Measurements from ENCODE around the gene EDEM2. TPM values are rescaled to one million over a fixed set of nuclear protein-coding genes. Genes with fewer than 3 reads are reported as not detected.
"Not testable (repeated sequence)": the region's sequence is repeated elsewhere in the genome, so short reads cannot be mapped to it uniquely, and the experiment has no call there.

EDEM2 gene
- total and polyA plus RNA-seq, 5 donors from 2014 or later = 22.7 to 52.1 (median 49.7) TPM

DNA sequence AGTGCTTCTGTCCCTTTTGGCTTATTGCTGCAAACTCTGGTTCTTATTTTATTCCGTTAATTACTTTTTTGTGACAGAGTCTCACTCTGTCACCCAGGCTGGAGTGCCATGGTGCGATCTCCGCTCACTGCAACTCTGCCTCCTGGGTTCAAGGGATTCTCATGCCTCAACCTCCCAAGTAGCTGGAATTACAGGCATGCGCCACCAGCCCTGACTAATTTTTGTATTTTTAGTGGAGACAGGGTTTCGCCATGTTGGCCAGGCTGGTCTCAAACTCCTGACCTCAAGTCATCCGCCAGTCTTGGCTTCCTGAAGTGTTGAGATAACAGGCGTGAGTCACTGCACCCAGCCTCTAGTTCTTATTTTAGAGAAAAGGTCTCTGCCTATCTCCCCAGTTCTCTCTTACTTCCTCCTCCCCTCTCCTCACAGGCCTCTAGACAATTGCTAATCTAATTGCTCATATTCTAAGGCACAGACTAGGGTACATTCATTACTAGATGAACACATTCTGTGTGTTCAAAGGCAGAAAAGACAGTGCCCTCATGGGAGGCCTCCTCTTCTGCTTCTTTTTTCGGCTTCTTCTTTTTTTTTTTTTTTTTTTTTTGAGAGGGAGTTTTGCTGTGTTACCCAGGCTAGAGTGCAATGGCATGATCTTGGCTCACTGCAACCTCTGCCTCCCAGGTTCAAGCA, 27.0 kb downstream of the EDEM2 start:
- Mint-ChIP-seq H3K9me3 (no peaks in the 10 kb centered on the region), H3K4me3 (no peak overlapping the region), H3K36me3 (peaks cover 47% of the 10 kb centered on the region), H3K27me3 (no peaks in the 10 kb centered on the region), H3K27ac (no peak overlapping the region), H3K4me1 (peaks cover 0 to 8% (median 0%) of the 10 kb centered on the region in 4 donors)
- Histone ChIP-seq H3K27ac (ENCODE audit: insufficient read depth, low read length, poor library complexity, severe bottlenecking) (no peak overlapping the region), H3K36me3 (ENCODE audit: control insufficient read depth, insufficient read depth, low read length) (peaks cover 88% of the 10 kb centered on the region), H3K4me1 (ENCODE audit: control insufficient read depth, insufficient read depth, low read length, poor library complexity, severe bottlenecking) (no peaks in the 10 kb centered on the region), H3K9me3 (ENCODE audit: control insufficient read depth in 2 of 2, low read length in 2 of 2) (no peaks in the 10 kb centered on the region), H3K4me3 (ENCODE audit: low read depth, low read length) (no peak overlapping the region), H3K27me3 (ENCODE audit: control insufficient read depth, insufficient read depth, low read length) (no peaks in the 10 kb centered on the region)
- ATAC-seq (ENCODE audit: low read depth in 2 of 2) (no peak), DNase-seq (no peak)

DNA sequence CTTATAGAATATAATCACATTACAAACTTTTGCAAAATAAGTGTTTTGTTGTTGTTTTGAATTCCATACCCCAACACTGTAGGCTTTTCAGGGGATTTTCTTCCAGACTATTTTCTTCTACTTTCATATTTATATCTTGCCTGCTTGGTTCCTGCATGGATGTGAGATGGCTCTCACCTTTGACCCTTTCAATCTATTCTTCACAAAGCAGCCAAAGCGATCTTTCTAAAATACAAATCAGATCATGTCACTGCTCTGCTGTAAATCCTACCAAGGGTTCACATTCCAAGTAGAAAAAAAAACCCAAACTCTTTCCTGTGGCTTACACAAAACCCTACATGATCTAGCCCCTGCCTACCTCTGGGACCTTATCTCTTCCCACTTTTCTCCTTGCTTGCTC, 29.5 kb downstream of the EDEM2 start:
- no peaks in the 10 kb centered on the region for H3K27me3 ChIP-seq (ENCODE audit: control insufficient read depth, insufficient read depth, low read length)
- H3K36me3 ChIP-seq (ENCODE audit: control insufficient read depth, insufficient read depth, low read length) = peaks cover 72% of the 10 kb centered on the region
- no peaks in the 10 kb centered on the region for H3K4me1 ChIP-seq (ENCODE audit: control insufficient read depth, insufficient read depth, low read length, poor library complexity, severe bottlenecking)
- Mint-ChIP-seq H3K36me3 (peaks cover 41% of the 10 kb centered on the region), H3K27me3 (no peaks in the 10 kb centered on the region), H3K4me1 (peaks cover 0 to 8% (median 0%) of the 10 kb centered on the region in 4 donors), H3K4me3 (no peak overlapping the region), H3K9me3 (no peaks in the 10 kb centered on the region), H3K27ac (peak overlapping the region in 1 of 3 donors; percentile 24)
- no peak overlapping the region for H3K4me3 ChIP-seq (ENCODE audit: low read depth, low read length)
- H3K27ac ChIP-seq (ENCODE audit: insufficient read depth, low read length, poor library complexity, severe bottlenecking) = no peak overlapping the region
- ATAC-seq (ENCODE audit: low read depth in 2 of 2) = no peak
- DNase-seq = no peak
- H3K9me3 ChIP-seq (ENCODE audit: control insufficient read depth in 2 of 2, low read length in 2 of 2) = no peaks in the 10 kb centered on the region

DNA sequence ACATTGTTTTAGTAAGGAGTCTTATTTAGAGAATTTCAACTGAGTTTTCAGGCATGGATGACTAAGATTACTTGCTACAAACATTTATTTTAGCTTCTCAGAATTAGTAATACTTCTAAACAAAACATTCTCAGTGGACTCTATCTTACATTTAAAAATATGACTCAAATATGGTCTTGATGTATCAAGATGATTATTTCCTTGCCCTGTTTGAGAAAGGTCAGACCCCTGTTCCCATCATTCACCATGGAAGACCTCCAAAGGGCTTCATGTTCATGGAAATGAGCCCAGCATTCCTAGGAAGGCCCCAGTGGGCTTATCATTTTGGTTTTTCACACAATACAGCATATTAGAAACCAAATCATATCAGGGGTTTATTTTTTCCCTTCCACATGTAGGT, 29.9 kb downstream of the EDEM2 start:
- Mint-ChIP-seq H3K4me1 (peaks cover 0 to 8% (median 0%) of the 10 kb centered on the region in 4 donors), H3K36me3 (peaks cover 41% of the 10 kb centered on the region), H3K27ac (peak overlapping the region in 1 of 3 donors; percentile 15), H3K27me3 (no peaks in the 10 kb centered on the region), H3K9me3 (no peaks in the 10 kb centered on the region), H3K4me3 (no peak overlapping the region)
- no peaks in the 10 kb centered on the region for H3K4me1 ChIP-seq (ENCODE audit: control insufficient read depth, insufficient read depth, low read length, poor library complexity, severe bottlenecking)
- no peak overlapping the region for H3K4me3 ChIP-seq (ENCODE audit: low read depth, low read length)
- peaks cover 75% of the 10 kb centered on the region for H3K36me3 ChIP-seq (ENCODE audit: control insufficient read depth, insufficient read depth, low read length)
- H3K27me3 ChIP-seq (ENCODE audit: control insufficient read depth, insufficient read depth, low read length) = no peaks in the 10 kb centered on the region
- no peaks in the 10 kb centered on the region for H3K9me3 ChIP-seq (ENCODE audit: control insufficient read depth in 2 of 2, low read length in 2 of 2)
- no peak overlapping the region for H3K27ac ChIP-seq (ENCODE audit: insufficient read depth, low read length, poor library complexity, severe bottlenecking)
- DNase-seq (no peak), ATAC-seq (ENCODE audit: low read depth in 2 of 2) (no peak)

DNA sequence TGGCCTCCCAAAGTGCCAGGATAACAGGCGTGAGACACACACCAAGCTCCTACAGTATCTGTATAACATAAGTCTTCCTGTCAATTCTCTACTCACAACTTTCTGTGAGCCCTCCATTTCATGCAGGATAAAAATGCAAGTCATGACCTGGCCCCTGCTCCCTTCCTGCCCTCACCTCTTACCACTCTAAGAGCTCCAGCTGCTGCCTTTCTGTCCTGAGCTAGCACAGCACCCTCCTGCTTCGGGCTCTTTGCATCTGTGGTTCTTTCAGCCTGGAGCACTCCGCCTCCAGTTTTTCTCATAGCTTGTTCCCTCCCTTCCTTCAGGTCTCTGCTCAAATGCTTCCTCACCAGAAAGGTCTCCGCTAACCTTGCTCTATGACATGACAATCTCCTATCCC, 30.9 kb downstream of the EDEM2 start:
- DNase-seq = no peak
- Histone ChIP-seq H3K27ac (ENCODE audit: insufficient read depth, low read length, poor library complexity, severe bottlenecking) (no peak overlapping the region), H3K4me1 (ENCODE audit: control insufficient read depth, insufficient read depth, low read length, poor library complexity, severe bottlenecking) (no peaks in the 10 kb centered on the region), H3K27me3 (ENCODE audit: control insufficient read depth, insufficient read depth, low read length) (no peaks in the 10 kb centered on the region), H3K4me3 (ENCODE audit: low read depth, low read length) (no peak overlapping the region), H3K36me3 (ENCODE audit: control insufficient read depth, insufficient read depth, low read length) (peaks cover 68% of the 10 kb centered on the region), H3K9me3 (ENCODE audit: control insufficient read depth in 2 of 2, low read length in 2 of 2) (no peaks in the 10 kb centered on the region)
- peaks cover 0 to 8% (median 0%) of the 10 kb centered on the region in 4 donors for H3K4me1 Mint-ChIP-seq
- no peaks in the 10 kb centered on the region for H3K9me3 Mint-ChIP-seq
- H3K36me3 Mint-ChIP-seq = peaks cover 43% of the 10 kb centered on the region
- no peak overlapping the region for H3K4me3 Mint-ChIP-seq
- no peak for ATAC-seq (ENCODE audit: low read depth in 2 of 2)
- H3K27me3 Mint-ChIP-seq = no peaks in the 10 kb centered on the region
- peak overlapping the region in 2 of 3 donors; percentile 8 to 64 for H3K27ac Mint-ChIP-seq

DNA sequence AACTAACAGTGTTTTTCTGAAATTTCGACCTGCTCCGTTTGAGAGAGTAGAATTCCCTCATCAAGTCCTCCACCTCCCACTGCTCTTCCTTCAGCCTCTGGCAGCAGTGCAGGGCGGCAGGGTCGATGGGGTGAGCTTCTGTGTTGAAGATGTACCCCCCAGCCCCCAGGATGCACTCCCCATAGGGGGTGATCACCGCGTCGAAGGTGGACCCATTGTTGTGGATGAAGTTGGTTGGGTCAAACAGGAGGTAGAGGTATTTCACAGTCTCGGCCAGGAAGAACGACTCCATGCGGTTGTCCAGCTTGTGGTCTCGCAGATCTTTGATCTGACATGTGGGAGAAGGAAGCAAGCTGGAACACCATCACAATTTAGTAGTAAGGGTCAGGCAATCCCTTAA, 31.5 kb downstream of the EDEM2 start:
- no peak overlapping the region for H3K4me3 ChIP-seq (ENCODE audit: low read depth, low read length)
- H3K36me3 ChIP-seq (ENCODE audit: control insufficient read depth, insufficient read depth, low read length) = peaks cover 65% of the 10 kb centered on the region
- no peaks in the 10 kb centered on the region for H3K27me3 Mint-ChIP-seq
- ATAC-seq (ENCODE audit: low read depth in 2 of 2) (no peak), DNase-seq (no peak)
- peaks cover 0 to 8% (median 0%) of the 10 kb centered on the region in 4 donors for H3K4me1 Mint-ChIP-seq
- H3K27me3 ChIP-seq (ENCODE audit: control insufficient read depth, insufficient read depth, low read length) = no peaks in the 10 kb centered on the region
- no peak overlapping the region for H3K4me3 Mint-ChIP-seq
- peaks cover 39% of the 10 kb centered on the region for H3K36me3 Mint-ChIP-seq
- H3K9me3 ChIP-seq (ENCODE audit: control insufficient read depth in 2 of 2, low read length in 2 of 2) = no peaks in the 10 kb centered on the region
- no peaks in the 10 kb centered on the region for H3K9me3 Mint-ChIP-seq
- no peak overlapping the region for H3K27ac ChIP-seq (ENCODE audit: insufficient read depth, low read length, poor library complexity, severe bottlenecking)
- H3K4me1 ChIP-seq (ENCODE audit: control insufficient read depth, insufficient read depth, low read length, poor library complexity, severe bottlenecking) = no peaks in the 10 kb centered on the region
- H3K27ac Mint-ChIP-seq = peak overlapping the region in 2 of 3 donors; percentile 5 to 64

DNA sequence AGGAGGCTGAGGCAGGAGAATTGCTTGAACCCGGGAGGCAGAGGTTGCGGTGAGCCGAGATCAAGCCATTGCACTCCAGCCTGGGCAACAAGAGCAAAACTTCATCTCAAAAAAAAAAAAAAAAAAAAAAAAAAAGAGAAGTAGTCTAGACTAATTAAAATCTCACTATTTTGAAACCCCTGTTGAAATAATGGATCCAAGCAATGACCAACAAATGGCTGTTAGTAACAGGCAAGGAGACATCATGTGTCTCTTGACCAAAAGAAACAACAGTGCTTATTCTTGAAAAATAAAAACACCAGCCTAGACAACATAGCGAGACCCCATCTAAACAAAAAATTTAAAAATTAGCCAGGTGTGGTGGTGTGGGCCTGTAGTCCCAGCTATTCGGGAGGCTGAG, 34.9 kb downstream of the EDEM2 start:
- H3K4me3 ChIP-seq (ENCODE audit: low read depth, low read length); H3K4me1 Mint-ChIP-seq; H3K27ac Mint-ChIP-seq; H3K4me1 ChIP-seq (ENCODE audit: control insufficient read depth, insufficient read depth, low read length, poor library complexity, severe bottlenecking); H3K27me3 Mint-ChIP-seq; H3K9me3 Mint-ChIP-seq; H3K4me3 Mint-ChIP-seq; H3K9me3 ChIP-seq (ENCODE audit: control insufficient read depth in 2 of 2, low read length in 2 of 2); H3K27me3 ChIP-seq (ENCODE audit: control insufficient read depth, insufficient read depth, low read length); H3K27ac ChIP-seq (ENCODE audit: insufficient read depth, low read length, poor library complexity, severe bottlenecking); DNase-seq; ATAC-seq (ENCODE audit: low read depth in 2 of 2): not testable (repeated sequence)
- H3K36me3 Mint-ChIP-seq = peaks cover 20% of the 10 kb centered on the region
- H3K36me3 ChIP-seq (ENCODE audit: control insufficient read depth, insufficient read depth, low read length) = peaks cover 37% of the 10 kb centered on the region

DNA sequence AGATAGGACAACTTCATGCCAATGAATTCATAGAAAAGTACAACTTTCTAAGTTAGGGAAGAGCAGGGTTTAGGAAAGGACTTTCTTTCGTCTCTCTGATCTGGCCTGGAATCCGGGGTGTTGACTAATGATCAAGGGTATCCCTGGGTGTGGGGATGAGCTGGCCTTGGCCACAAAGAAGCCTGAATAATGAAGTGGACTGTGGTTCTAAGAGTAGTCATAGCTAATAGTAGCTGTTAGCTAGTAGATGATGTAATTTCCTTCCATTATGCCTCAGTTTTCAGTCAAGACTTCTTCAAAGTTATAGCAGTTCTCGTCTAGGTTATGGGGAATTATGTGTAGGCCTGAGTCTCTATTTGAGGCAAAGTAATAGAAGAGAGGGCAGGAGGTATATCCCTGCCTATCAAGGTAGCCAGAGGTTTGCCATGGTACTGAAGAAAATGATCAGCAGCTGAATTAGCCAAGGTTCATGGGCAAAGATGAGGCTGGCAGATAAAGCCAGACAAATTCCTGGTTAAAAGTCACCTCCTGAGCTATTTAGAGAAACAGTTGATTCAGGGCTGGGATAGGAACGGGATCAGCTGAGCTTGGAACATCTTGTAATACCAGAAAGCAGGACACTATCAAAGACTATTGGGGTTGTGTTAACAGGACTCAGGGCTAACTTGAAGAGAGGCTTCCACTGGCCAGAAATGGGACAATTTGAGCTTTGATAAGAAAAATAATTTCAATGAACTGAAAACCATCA, 35.8 kb downstream of the EDEM2 start:
- no peak overlapping the region for H3K27ac ChIP-seq (ENCODE audit: insufficient read depth, low read length, poor library complexity, severe bottlenecking)
- no peak overlapping the region for H3K4me3 ChIP-seq (ENCODE audit: low read depth, low read length)
- peaks cover 0 to 1% (median 0%) of the 10 kb centered on the region in 7 donors for H3K9me3 Mint-ChIP-seq
- H3K36me3 ChIP-seq (ENCODE audit: control insufficient read depth, insufficient read depth, low read length) = peaks cover 31% of the 10 kb centered on the region
- no peak overlapping the region for H3K4me3 Mint-ChIP-seq
- H3K4me1 Mint-ChIP-seq = no peaks in the 10 kb centered on the region
- H3K4me1 ChIP-seq (ENCODE audit: control insufficient read depth, insufficient read depth, low read length, poor library complexity, severe bottlenecking) = no peaks in the 10 kb centered on the region
- no peaks in the 10 kb centered on the region for H3K27me3 ChIP-seq (ENCODE audit: control insufficient read depth, insufficient read depth, low read length)
- no peak for ATAC-seq (ENCODE audit: low read depth in 2 of 2)
- H3K36me3 Mint-ChIP-seq = peaks cover 20% of the 10 kb centered on the region
- DNase-seq = no peak
- no peaks in the 10 kb centered on the region for H3K27me3 Mint-ChIP-seq
- no peaks in the 10 kb centered on the region for H3K9me3 ChIP-seq (ENCODE audit: control insufficient read depth in 2 of 2, low read length in 2 of 2)
- peak overlapping the region in 1 of 3 donors; percentile 16 for H3K27ac Mint-ChIP-seq
